Immature natural killer cell (primary cell): ENCODE results near the gene TRAPPC4. TPM values are rescaled to one million over a fixed set of nuclear protein-coding genes. Genes with fewer than 3 reads are reported as not detected.

Experiments used
- polyA plus RNA-seq, 3 donors: library from polyadenylated mRNA; unstranded; fragments of 300-500 nt; fragmentation: Illumina TruSeq; gene quantifications; one replicate each; pipeline ENCODE4 v1.2.3, GENCODE V29; 2021

The TRAPPC4 gene
- polyA plus RNA-seq, 3 donors from 2014 or later, result 104 to 136 (median 110) TPM

Other genes with a start within 250 kb of the TRAPPC4 start
- 100 to 1,000 TPM in 1 of 3 donors, 10 to 100 TPM in 2; 61.4 to 124 (median 90.2) TPM for gene DDX6, start 227.6 kb upstream of the TRAPPC4 start, polyA plus RNA-seq
- gene CXCR5, start 134.9 kb upstream of the TRAPPC4 start, polyA plus RNA-seq, result under 1 TPM in 2 of 3 donors, not detected in 1; 0.05 to 0.30 TPM
- 10 to 100 TPM in 1 of 3 donors, 1 to 10 TPM in 1, not detected in 1; 2.2 to 10.5 TPM for gene BCL9L, start 92.8 kb upstream of the TRAPPC4 start, polyA plus RNA-seq
- gene UPK2, start 62.5 kb upstream of the TRAPPC4 start, polyA plus RNA-seq, result 1 to 10 TPM in 1 of 3 donors, under 1 TPM in 1, not detected in 1; 0.81 to 1.4 TPM
- gene FOXR1, start 47.0 kb upstream of the TRAPPC4 start, polyA plus RNA-seq, result not detected
- gene CENATAC, start 20.6 kb upstream of the TRAPPC4 start, polyA plus RNA-seq, result 10 to 100 TPM in 2 of 3 donors, 1 to 10 TPM in 1; 9.1 to 17.1 (median 10.5) TPM
- 1,000 to 10,000 TPM; 1,543 to 2,582 (median 1,747) TPM for gene RPS25, start 423 bp upstream of the TRAPPC4 start, polyA plus RNA-seq
- gene SLC37A4, start 12.1 kb downstream of the TRAPPC4 start, polyA plus RNA-seq, result 10 to 100 TPM in 2 of 3 donors, 1 to 10 TPM in 1; 9.4 to 11.6 (median 11.4) TPM
- gene HYOU1, start 38.4 kb downstream of the TRAPPC4 start, polyA plus RNA-seq, result 10 to 100 TPM; 23.2 to 49.1 (median 32.9) TPM
- 10 to 100 TPM; 33.0 to 58.8 (median 49.3) TPM for gene VPS11, start 49.1 kb downstream of the TRAPPC4 start, polyA plus RNA-seq
- gene HMBS, start 66.1 kb downstream of the TRAPPC4 start, polyA plus RNA-seq, result 10 to 100 TPM in 2 of 3 donors, 1 to 10 TPM in 1; 7.6 to 19.0 (median 11.9) TPM
- gene DPAGT1, start 83.1 kb downstream of the TRAPPC4 start, polyA plus RNA-seq, result 10 to 100 TPM; 23.7 to 47.4 (median 44.5) TPM
- 1 to 10 TPM; 1.0 to 7.7 (median 2.6) TPM for gene C2CD2L, start 88.6 kb downstream of the TRAPPC4 start, polyA plus RNA-seq
- gene HINFP, start 102.8 kb downstream of the TRAPPC4 start, polyA plus RNA-seq, result 10 to 100 TPM in 2 of 3 donors, 1 to 10 TPM in 1; 9.2 to 18.6 (median 11.0) TPM
- gene ABCG4, start 130.3 kb downstream of the TRAPPC4 start, polyA plus RNA-seq, result not detected
- 10 to 100 TPM; 10.7 to 20.9 (median 11.0) TPM for gene NLRX1, start 150.0 kb downstream of the TRAPPC4 start, polyA plus RNA-seq
- under 1 TPM in 1 of 3 donors, not detected in 2; 0.24 TPM for gene NHERF4, start 166.7 kb downstream of the TRAPPC4 start, polyA plus RNA-seq
- 1 to 10 TPM; 1.1 to 9.6 (median 5.0) TPM for gene CBL, start 187.6 kb downstream of the TRAPPC4 start, polyA plus RNA-seq